ENCODE results near the gene DOK7. TPM values are rescaled to one million over a fixed set of nuclear protein-coding genes. Genes with fewer than 3 reads are reported as not detected.

DOK7 gene
- total RNA-seq, 2 donors from 2014 or later: 6.3 to 7.0 TPM

DNA sequence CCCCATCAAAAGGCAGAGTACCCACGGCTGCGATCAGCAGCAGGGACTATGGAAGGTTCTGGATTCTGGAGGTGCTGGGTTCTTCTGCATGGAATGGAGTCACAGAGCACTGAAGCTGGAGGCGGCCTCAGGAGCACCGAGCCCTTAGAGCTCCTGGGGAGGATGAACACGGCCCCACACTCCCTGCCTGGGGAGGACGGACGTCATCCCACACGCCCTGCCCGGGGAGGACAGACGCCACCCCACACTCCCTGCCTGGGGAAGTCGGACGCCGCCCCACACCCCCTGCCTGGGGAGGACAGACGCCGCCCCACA lies 59.2 kb downstream of the DOK7 start:
- no peak for TF ChIP-seq CTCF (IDR thresholded peaks at IDR 0.05)
- no peak for TF ChIP-seq POLR2A (IDR thresholded peaks at IDR 0.05)
- no peak overlapping the region for H3K4me3 ChIP-seq
- no peaks in the 10 kb centered on the region for H3K9me3 ChIP-seq
- intact Hi-C loops (cut with DNase I): no loop called here
- H3K4me1 ChIP-seq: no peaks in the 10 kb centered on the region
- 81 to 93% methylated on average over 3 to 5 of the region's 15 CpGs for WGBS, 2 donors
- no peak for ATAC-seq
- no peak for DNase-seq
- no peak overlapping the region for H3K27ac ChIP-seq
- no peaks in the 10 kb centered on the region for H3K27me3 ChIP-seq
- H3K36me3 ChIP-seq (replicated peaks in 1 of 2; ENCODE audit: insufficient read depth in 1 of 2, low read depth in 2 of 2): peaks cover 27 to 50% of the 10 kb centered on the region in 2 donors

DNA sequence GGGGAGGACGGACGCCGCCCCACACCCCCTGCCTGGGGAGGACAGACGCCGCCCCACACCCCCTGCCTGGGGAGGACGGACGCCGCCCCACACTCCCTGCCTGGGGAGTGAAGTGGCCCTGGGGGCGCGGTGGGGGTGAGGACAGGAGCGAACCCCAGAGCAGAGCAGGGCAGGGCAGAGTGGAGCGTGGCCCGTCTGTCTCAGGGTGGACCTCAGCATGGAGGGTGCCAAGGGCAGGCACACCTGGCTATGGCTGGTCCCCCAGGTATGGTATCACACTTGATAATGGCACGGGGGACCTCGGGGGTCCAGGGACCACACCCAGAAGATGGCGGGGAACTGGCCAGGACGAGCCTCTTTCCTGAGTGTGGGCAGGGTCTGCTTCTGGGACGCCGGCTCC lies 59.5 kb downstream of the DOK7 start:
- intact Hi-C loops (cut with DNase I): no loop called here
- Histone ChIP-seq H3K27ac (no peak overlapping the region), H3K27me3 (no peaks in the 10 kb centered on the region), H3K4me1 (no peaks in the 10 kb centered on the region), H3K4me3 (no peak overlapping the region), H3K36me3 (replicated peaks in 1 of 2; ENCODE audit: insufficient read depth in 1 of 2, low read depth in 2 of 2) (peaks cover 23 to 46% of the 10 kb centered on the region in 2 donors), H3K9me3 (no peaks in the 10 kb centered on the region)
- ATAC-seq (no peak), DNase-seq (no peak)
- WGBS, 2 donors: 85 to 97% methylated on average over 5 to 9 of the region's 19 CpGs
- TF ChIP-seq POLR2A (IDR thresholded peaks at IDR 0.05): no peak
- no peak for TF ChIP-seq CTCF (IDR thresholded peaks at IDR 0.05)

DNA sequence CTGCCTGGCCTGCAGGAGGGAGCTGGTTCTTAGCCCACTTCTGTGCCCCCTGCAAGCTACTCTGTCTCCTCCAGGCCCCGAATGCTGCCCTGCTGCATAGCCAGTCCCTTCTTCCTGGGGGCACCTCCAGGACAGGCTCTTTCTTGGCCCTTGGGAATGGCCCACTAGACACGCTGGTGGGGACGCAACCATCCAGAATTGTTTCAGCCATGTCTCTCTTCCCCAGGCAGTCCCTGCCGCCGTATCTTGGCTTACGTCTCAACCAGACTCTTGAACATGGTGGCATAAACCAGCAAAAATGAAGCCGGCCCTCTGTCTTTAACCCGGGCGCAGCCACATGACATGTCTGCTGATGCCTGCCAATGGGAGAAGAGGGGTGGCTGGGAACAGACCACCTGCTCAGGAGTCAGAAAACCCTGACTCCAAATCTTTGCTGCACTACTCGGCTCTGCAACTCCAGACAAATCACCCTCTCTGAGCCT lies 60.1 kb downstream of the DOK7 start:
- TF ChIP-seq POLR2A (IDR thresholded peaks at IDR 0.05) (no peak), CTCF (IDR thresholded peaks at IDR 0.05) (no peak)
- intact Hi-C loops (cut with DNase I): no loop called here
- H3K36me3 ChIP-seq (replicated peaks in 1 of 2; ENCODE audit: insufficient read depth in 1 of 2, low read depth in 2 of 2): peaks cover 20 to 41% of the 10 kb centered on the region in 2 donors

DNA sequence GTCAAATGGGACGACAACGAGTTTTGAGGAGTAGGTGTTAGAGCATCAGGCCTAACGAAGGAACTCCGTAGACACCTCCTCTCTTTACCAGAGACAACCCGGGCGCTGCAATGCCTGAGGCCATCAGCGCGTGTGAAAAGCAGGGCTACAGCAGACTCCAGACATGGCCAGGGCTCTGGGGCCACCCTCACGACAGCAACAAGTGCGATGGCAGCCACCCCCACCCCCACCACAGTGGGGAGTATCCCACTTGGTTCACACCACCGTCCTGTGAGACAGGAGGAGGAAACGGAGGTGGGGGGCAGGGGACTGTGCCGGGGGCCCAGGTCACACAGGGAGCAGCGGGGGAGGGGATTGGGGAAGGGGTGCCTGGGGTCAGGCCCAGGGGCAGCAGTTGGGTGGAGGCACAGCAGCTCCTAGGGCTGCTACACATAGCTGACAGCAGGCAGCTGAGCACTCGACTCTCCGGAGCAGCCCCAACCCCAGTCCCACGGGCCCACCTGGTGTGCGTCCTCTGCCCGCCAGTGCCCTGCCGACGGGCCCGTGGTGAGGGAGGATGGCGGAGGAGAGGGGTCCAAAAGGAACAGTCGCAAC lies 60.6 kb downstream of the DOK7 start:
- ATAC-seq (no peak), DNase-seq (peak in 1 of 4 donors; percentile 10)
- H3K36me3 ChIP-seq (replicated peaks in 1 of 2; ENCODE audit: insufficient read depth in 1 of 2, low read depth in 2 of 2): peaks cover 14 to 37% of the 10 kb centered on the region in 2 donors
- H3K27me3 ChIP-seq: no peaks in the 10 kb centered on the region
- TF ChIP-seq POLR2A (IDR thresholded peaks at IDR 0.05) (no peak), CTCF (IDR thresholded peaks at IDR 0.05) (no peak)
- intact Hi-C loops (cut with DNase I): no loop called here
- WGBS, 2 donors: 87 to 95% methylated on average over 11 to 24 of the region's 24 CpGs
- H3K27ac ChIP-seq: no peak overlapping the region
- no peak overlapping the region for H3K4me3 ChIP-seq
- no peaks in the 10 kb centered on the region for H3K9me3 ChIP-seq
- H3K4me1 ChIP-seq: no peaks in the 10 kb centered on the region

More for the DNA sequence above, 60.1 kb downstream of the DOK7 start:
- ATAC-seq (no peak), DNase-seq (no peak)
- no peaks in the 10 kb centered on the region for H3K4me1 ChIP-seq
- no peak overlapping the region for H3K27ac ChIP-seq
- no peaks in the 10 kb centered on the region for H3K9me3 ChIP-seq
- WGBS, 2 donors: 91 to 92% methylated on average over 10 of the region's 10 CpGs
- H3K27me3 ChIP-seq: no peaks in the 10 kb centered on the region
- no peak overlapping the region for H3K4me3 ChIP-seq

- ATAC-seq (no peak), DNase-seq (no peak)
- TF ChIP-seq POLR2A (IDR thresholded peaks at IDR 0.05) (no peak), CTCF (IDR thresholded peaks at IDR 0.05) (no peak)
- H3K27me3 ChIP-seq: no peaks in the 10 kb centered on the region
- intact Hi-C loops (cut with DNase I): no loop called here
- peaks cover 9 to 30% of the 10 kb centered on the region in 2 donors for H3K36me3 ChIP-seq (replicated peaks in 1 of 2; ENCODE audit: insufficient read depth in 1 of 2, low read depth in 2 of 2)
- no peak overlapping the region for H3K4me3 ChIP-seq
- no peaks in the 10 kb centered on the region for H3K9me3 ChIP-seq
- 89% methylated on average over 8 of the region's 8 CpGs; no CpG with 5 or more reads in 1 of the 2 donors for WGBS, 2 donors
- peaks cover under 1% of the 10 kb centered on the region for H3K4me1 ChIP-seq
- H3K27ac ChIP-seq: no peak overlapping the region
Measured at GRCh38 chr4:3524349-3524748, 61.2 kb downstream of the DOK7 start.

Measured in body of pancreas (tissue), 4 donors.